ENCODE measurements around the gene DNLZ.

The DNLZ gene

GRCh38 chr9:136316896-136317676 lies 46.5 kb downstream of the DNLZ start:
- DNase-seq (ENCODE audit: low read depth) = no peak

DNA sequence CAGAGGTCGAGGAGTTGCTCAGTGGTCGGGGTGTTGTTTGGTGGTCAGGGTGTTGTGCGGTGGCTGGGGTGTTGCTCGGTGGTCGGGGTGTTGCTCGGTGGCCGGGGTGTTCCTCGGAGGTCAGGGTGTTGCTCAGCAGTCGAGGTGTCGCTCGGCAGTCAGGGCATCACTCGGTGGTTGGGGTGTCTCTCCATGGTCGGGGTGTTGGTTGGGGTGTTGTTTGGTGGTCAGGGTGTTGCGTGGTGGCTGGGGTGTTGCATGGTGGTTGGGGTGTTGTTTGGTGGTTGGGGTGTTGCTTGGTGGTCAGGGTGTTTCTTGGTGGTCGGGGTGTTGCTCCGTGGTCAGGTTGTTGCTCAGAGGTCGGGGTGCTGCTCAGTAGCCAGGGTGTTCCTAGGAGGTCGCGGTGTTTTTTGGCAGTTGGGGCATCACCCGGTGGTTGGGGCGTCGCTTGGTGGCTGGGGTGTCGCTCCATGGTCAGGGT lies 47.2 kb downstream of the DNLZ start:
- no peak for DNase-seq (ENCODE audit: low read depth)

- DNase-seq (ENCODE audit: low read depth) = no peak
These were observed 48.6 kb downstream of the DNLZ start for GRCh38 chr9:136314944-136315343.

DNA sequence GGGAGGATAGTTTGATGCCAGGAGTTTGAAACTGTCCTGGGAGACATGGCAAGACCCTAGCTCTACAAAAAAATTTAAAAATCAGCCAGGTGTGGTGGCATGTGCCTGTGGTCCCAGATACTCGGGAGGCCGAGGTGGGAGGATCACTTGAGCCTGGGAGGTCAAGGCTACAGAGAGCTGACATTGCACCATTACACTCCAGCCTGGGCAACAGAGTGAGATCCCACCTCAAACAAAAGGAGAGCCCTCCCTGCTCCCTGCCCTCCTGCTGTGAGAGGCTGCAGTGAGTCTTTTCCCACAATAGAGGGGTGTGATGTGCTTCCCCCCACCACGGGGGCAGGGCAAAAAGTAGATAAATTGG lies 49.5 kb downstream of the DNLZ start:
- no peak for DNase-seq (ENCODE audit: low read depth)

DNA sequence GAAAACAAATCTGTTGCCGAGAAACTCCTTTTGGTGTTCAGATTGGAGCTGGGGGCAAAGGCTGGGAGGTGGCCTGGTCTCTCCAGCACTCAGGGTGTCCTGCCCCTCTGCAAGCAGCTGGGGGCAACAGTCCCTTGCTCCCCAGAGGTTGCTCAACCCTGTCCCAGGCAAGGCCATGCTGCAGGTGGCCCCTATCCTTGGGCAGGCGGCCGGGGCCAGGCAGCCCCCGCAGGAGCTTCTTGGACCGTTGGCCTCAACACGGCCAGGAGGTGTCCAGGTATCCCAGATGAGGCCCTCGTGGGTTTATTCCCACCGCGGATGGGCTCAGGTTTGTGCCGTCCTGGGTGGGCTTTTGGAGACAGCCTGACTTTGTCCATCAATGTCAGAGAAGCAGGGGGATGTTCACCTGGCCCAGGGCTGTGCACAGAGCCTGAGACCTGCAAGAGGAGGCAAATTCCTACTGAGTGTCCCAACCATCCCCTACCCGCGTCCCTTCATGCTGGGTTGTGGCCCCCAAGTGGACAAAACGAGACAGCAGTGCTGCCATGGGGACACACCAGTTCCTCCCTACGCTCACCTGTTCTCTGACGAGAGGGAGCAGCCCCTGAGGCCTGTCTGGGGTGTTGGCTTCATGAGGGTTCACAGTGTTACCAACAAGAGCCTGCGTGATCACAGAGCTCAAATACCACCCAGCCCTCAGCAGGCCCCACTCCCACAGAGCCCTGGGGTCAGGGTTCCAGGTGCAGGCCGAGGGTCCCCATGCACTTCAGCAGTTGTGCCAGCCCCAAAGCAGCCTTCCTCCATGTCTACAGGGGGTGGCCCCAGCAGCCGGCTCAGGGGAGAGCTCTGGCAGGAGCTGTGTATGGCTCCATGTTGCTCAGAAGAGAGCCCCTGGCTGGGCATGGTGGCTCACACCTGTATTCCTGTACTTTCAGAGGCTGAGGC lies 50.2 kb downstream of the DNLZ start:
- DNase-seq (ENCODE audit: low read depth) = no peak

DNA sequence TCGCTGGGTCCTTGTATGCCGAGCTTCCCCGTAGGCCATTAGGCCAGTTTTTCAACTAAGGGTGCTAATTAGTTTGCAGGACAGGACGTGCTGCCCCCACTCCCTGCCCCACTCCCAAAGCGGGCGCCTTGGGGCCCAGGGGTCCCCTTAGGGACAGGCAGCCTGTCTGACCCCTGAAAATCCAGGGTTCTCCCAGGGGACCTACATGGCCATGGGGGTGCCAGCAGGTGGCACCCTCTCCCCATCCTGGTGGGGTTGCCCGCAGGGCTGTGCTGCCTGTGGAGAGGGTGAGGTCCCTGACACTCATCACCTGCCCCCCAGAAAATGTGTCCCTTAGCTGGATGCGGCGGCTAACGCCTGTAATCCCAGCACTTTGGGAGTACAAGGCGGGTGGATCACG lies 51.1 kb downstream of the DNLZ start:
- DNase-seq (ENCODE audit: low read depth) = no peak

- DNase-seq (ENCODE audit: low read depth) = no peak
These were observed 51.6 kb downstream of the DNLZ start for GRCh38 chr9:136312009-136312375.

- DNase-seq (ENCODE audit: low read depth) = no peak
These were observed 52.2 kb downstream of the DNLZ start for GRCh38 chr9:136311051-136312008.

DNA sequence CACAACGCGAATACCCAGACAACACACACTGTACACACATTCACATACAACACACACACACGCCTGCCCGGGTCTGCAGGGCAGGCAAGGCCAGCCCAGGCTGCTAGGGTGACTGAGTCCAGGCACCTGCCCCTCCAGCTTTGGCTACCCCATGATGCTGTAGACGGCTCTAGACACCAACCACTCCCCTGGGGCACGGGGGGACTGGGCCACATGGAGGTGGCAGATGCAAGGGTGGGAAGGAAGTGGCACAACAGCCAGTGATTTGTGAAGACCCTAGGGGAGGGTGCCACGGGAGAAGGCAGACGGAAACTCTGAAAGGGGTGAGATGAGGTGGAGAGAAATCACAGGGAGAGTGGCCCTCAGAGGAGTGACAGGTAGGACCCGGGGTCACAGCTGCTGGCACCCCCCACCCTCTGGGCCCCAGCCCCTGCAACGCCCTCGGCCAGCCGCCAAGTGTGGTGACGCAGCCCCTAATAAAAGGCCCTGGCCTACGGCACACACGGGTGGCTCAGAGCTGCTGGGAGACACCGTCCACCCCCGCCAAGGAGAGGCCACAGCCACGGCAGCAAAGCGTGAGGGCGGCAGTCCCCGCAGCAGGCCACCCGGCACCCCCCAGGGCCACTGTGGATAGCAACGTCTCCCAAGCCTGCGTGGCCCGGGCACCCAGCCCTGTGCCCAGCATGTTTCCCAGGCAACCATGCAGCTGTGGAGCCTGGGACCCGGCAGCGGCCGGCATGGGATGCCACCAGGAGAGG lies 53.1 kb downstream of the DNLZ start:
- no peak for DNase-seq (ENCODE audit: low read depth)

- no peak for DNase-seq (ENCODE audit: low read depth)
These were observed 53.7 kb downstream of the DNLZ start for GRCh38 chr9:136309806-136310220.

All from HS-5 (cell line).